Measurements from ENCODE around the gene COLEC12. TPM values are rescaled to one million over a fixed set of nuclear protein-coding genes. Genes with fewer than 3 reads are reported as not detected.

COLEC12 gene
- total RNA-seq, 1 donor from 2014 or later = 7.3 TPM

- Histone ChIP-seq H3K4me1 (peaks cover 5% of the 10 kb centered on the region), H3K9me3 (replicated peaks) (peaks cover 9% of the 10 kb centered on the region), H3K36me3 (peaks cover 9% of the 10 kb centered on the region), H3K27me3 (ENCODE audit: low read depth) (no peaks in the 10 kb centered on the region), H3K4me3 (no peak overlapping the region), H3K27ac (replicated peaks) (no peak overlapping the region)
- no peak for DNase-seq
- intact Hi-C loops (cut with micrococcal nuclease) = no loop called here
- TF ChIP-seq CTCF (IDR thresholded peaks at IDR 0.05; ENCODE audit: borderline replicate concordance) = no peak
Observed at GRCh38 chr18:350953-351572, 149.4 kb downstream of the COLEC12 start.

- DNase-seq = no peak
- TF ChIP-seq CTCF (IDR thresholded peaks at IDR 0.05; ENCODE audit: borderline replicate concordance) = no peak
- no peak overlapping the region for H3K4me3 ChIP-seq
- peaks cover 9% of the 10 kb centered on the region for H3K36me3 ChIP-seq
- H3K27me3 ChIP-seq (ENCODE audit: low read depth) = no peaks in the 10 kb centered on the region
- H3K9me3 ChIP-seq (replicated peaks) = peaks cover 14% of the 10 kb centered on the region
- no peak overlapping the region for H3K27ac ChIP-seq (replicated peaks)
- intact Hi-C loops (cut with micrococcal nuclease) = no loop called here
- peaks cover 5% of the 10 kb centered on the region for H3K4me1 ChIP-seq
Observed at GRCh38 chr18:346600-346999, 153.9 kb downstream of the COLEC12 start.

GRCh38 chr18:341102-341501 is 159.4 kb downstream of the COLEC12 start:
- no peak for DNase-seq
- intact Hi-C loops (cut with micrococcal nuclease) = no loop called here
- Histone ChIP-seq H3K36me3 (peaks cover under 1% of the 10 kb centered on the region), H3K4me3 (no peak overlapping the region), H3K27ac (replicated peaks) (no peak overlapping the region), H3K4me1 (no peaks in the 10 kb centered on the region), H3K9me3 (replicated peaks) (peaks cover 5% of the 10 kb centered on the region), H3K27me3 (ENCODE audit: low read depth) (no peaks in the 10 kb centered on the region)
- TF ChIP-seq CTCF (IDR thresholded peaks at IDR 0.05; ENCODE audit: borderline replicate concordance) = no peak

GRCh38 chr18:340044-340443 is 160.5 kb downstream of the COLEC12 start:
- Histone ChIP-seq H3K27ac (replicated peaks) (no peak overlapping the region), H3K4me3 (no peak overlapping the region)

GRCh38 chr18:339200-339599 is 161.3 kb downstream of the COLEC12 start:
- Histone ChIP-seq H3K36me3 (no peaks in the 10 kb centered on the region), H3K27me3 (ENCODE audit: low read depth) (no peaks in the 10 kb centered on the region), H3K4me3 (no peak overlapping the region), H3K9me3 (replicated peaks) (no peaks in the 10 kb centered on the region), H3K4me1 (no peaks in the 10 kb centered on the region), H3K27ac (replicated peaks) (no peak overlapping the region)
- intact Hi-C loops (cut with micrococcal nuclease) = no loop called here
- TF ChIP-seq CTCF (IDR thresholded peaks at IDR 0.05; ENCODE audit: borderline replicate concordance) = no peak
- no peak for DNase-seq

More at GRCh38 chr18:340044-340443, 160.5 kb downstream of the COLEC12 start:
- H3K36me3 ChIP-seq = no peaks in the 10 kb centered on the region
- no peaks in the 10 kb centered on the region for H3K27me3 ChIP-seq (ENCODE audit: low read depth)
- no peaks in the 10 kb centered on the region for H3K9me3 ChIP-seq (replicated peaks)
- no peak for DNase-seq
- intact Hi-C loops (cut with micrococcal nuclease) = no loop called here
- H3K4me1 ChIP-seq = no peaks in the 10 kb centered on the region
- no peak for TF ChIP-seq CTCF (IDR thresholded peaks at IDR 0.05; ENCODE audit: borderline replicate concordance)
